ENCODE data around the gene MYBPC2. TPM values are rescaled to one million over a fixed set of nuclear protein-coding genes. Genes with fewer than 3 reads are reported as not detected.
A peak's percentile ranks its signal among the peaks of the same experiment; 100 is the strongest.

MYBPC2 gene
- total RNA-seq, 1 experiment from 2014 or later = not detected

- DNase-seq (ENCODE audit: extremely low read depth, low read depth) = no peak
Measured at GRCh38 chr19:50406829-50407228, 25.9 kb upstream of the MYBPC2 start.

- no peak for DNase-seq (ENCODE audit: extremely low read depth, low read depth)
Measured at GRCh38 chr19:50409347-50409746, 23.3 kb upstream of the MYBPC2 start.

- no peak for DNase-seq (ENCODE audit: extremely low read depth, low read depth)
Measured at GRCh38 chr19:50410109-50410508, 22.6 kb upstream of the MYBPC2 start.

DNA sequence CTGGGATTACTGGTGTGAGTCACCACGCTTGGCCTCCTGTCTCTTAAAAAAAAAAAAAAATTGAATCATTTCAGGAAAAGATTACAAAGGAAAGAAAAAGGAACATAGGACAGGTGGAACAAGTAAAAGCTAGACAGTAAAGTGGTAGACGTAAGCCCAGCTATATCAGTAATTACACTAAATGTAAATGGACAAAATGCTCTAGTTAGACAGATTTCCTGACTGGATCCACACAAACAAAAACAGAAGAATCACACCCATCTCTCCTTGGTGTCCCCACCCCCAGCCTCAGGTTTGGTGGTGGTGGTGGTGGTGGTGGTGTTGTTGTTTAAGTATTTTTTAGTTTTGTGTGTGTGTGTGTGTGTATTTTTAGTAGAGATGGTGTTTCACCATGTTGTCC, 20.3 kb upstream of the MYBPC2 start:
- no peak for DNase-seq (ENCODE audit: extremely low read depth, low read depth)

- DNase-seq (ENCODE audit: extremely low read depth, low read depth) = no peak
Measured at GRCh38 chr19:50413096-50413495, 19.6 kb upstream of the MYBPC2 start.

DNA sequence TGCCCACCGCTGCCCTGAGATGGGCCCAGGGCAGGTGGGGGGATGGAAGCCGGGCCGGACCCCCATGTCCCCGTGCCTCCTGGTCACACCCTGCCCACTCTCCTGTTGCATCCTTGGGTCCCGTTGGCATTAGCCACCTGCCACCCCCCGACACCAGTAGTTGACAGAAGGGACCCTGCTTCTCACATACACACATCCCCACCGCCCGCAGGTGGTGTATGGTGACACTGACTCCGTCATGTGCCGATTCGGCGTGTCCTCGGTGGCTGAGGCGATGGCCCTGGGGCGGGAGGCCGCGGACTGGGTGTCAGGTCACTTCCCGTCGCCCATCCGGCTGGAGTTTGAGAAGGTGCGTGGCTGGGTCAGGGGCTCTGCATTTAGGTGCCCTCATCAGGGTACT, 19.2 kb upstream of the MYBPC2 start:
- no peak for DNase-seq (ENCODE audit: extremely low read depth, low read depth)

- peak; percentile 38 for DNase-seq (ENCODE audit: extremely low read depth, low read depth)
Measured at GRCh38 chr19:50414864-50415660, 17.6 kb upstream of the MYBPC2 start.

DNA sequence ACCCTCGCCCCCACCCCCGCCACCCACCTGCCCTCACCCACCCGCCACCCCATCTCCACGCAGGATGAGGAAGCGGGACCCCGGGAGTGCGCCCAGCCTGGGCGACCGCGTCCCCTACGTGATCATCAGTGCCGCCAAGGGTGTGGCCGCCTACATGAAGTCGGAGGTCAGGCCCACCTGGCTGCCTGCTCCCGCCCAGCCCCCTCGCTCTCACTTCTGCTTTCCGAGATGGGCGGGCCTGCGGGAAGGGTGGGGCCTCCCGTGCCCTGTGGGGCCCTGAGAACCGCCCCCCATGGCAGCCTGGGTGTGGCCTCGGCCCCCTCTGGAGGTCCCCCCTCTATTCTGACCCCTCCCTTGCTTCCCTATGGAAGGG, 17.0 kb upstream of the MYBPC2 start:
- no peak for DNase-seq (ENCODE audit: extremely low read depth, low read depth)

- no peak for DNase-seq (ENCODE audit: extremely low read depth, low read depth)
Measured at GRCh38 chr19:50416034-50416977, 16.4 kb upstream of the MYBPC2 start.

DNA sequence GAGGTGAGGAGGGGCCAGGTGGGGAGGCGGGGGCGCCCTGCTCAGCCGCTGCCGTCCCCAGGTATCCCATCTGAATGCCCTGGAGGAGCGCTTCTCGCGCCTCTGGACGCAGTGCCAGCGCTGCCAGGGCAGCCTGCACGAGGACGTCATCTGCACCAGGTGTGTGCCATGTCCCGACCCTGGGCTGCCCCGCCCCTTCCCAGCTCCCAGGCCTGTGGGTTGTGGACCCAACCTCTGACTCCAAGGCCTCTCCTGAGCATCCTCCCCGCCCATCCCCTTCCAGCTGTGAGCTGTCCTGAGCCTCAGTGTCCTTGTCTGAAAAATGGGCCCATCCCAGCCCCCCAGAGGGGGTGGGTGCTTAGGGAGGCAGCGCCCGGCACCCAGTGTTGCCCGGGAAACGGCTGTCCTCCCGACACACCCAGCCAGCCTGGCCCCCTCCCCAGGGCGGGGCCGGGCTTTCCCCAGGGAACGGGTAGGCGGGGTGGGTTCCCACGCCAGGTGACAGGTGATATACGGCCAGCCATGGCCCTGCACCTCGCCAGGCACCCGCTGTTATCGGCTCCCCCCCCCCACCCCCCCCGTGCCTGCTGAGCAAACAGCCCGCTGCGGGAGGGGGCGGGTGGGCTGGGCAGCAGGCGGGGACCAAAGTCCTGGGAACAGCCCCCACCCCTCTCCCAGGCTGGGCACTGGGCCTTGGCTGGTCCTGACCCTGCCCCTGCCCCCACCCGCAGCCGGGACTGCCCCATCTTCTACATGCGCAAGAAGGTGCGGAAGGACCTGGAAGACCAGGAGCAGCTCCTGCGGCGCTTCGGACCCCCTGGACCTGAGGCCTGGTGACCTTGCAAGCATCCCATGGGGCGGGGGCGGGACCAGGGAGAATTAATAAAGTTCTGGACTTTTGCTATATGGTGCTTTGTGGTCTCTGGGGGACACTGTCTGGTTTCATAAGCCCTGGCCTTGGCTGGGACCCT, 15.3 kb upstream of the MYBPC2 start:
- DNase-seq (ENCODE audit: extremely low read depth, low read depth) = no peak

GRCh38 chr19:50418176-50419021, 14.3 kb upstream of the MYBPC2 start, which contains the start of gene SPIB:
Gene SPIB, plus strand, starts transcription at chr19:50418938. Its CDS starts 25 bp downstream, at chr19:50418963.
- DNase-seq (ENCODE audit: extremely low read depth, low read depth) = no peak

GRCh38 chr19:50419022-50419579, 13.6 kb upstream of the MYBPC2 start:
- DNase-seq (ENCODE audit: extremely low read depth, low read depth) = no peak

GRCh38 chr19:50419580-50420035, 13.1 kb upstream of the MYBPC2 start:
- no peak for DNase-seq (ENCODE audit: extremely low read depth, low read depth)

DNA sequence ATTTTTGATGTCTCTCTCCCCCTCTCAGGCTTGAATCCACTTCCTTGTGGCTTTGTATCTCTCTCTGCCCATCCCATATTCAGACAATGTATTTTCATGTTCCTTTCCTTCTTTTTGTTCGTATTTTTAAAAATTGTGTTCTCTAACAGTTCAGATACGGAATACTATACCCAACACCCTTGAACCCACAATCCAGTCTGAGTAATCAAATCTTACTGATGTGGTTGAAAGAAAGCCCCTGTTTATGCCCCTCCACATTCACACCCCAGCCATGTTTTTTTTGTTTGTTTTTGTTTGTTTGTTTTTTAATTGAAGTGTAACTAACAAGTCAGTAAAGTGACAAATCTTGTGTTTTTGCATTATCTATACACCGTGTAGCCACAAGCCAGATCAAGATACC, 12.6 kb upstream of the MYBPC2 start:
- DNase-seq (ENCODE audit: extremely low read depth, low read depth) = no peak

- DNase-seq (ENCODE audit: extremely low read depth, low read depth) = no peak
Measured at GRCh38 chr19:50420808-50421207, 11.9 kb upstream of the MYBPC2 start.

DNA sequence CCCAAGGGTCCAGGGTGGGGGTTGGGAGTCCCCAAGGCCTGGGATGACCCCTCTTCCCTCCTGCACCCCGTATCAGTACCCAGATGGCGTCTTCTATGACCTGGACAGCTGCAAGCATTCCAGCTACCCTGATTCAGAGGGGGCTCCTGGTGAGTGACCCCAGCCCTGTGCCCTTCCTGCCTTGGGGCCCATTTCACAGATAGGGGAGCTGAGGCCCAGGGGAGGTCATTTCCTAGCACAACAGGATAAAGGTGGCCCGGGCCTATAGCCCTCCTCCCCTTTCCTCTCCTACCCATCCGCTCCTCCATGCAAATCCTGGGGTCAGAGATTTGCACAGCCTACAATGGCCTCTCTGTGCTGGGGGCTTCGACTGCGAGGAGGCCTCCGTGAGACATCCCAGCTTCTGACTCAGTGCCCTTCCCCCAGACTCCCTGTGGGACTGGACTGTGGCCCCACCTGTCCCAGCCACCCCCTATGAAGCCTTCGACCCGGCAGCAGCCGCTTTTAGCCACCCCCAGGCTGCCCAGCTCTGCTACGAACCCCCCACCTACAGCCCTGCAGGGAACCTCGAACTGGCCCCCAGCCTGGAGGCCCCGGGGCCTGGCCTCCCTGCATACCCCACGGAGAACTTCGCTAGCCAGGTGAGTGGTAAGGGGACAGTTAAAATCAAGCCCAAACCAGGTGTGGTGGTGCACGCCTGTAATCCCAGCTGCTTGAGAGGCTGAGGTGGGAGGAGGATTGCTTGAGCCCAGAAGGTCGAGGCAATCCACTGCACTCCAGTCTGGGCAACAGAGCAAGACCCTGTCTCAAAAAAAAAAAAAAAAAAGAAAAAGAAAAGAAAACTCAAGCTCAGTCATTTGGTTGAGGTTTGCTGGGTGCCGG, 10.1 kb upstream of the MYBPC2 start:
- no peak for DNase-seq (ENCODE audit: extremely low read depth, low read depth)

- no peak for DNase-seq (ENCODE audit: extremely low read depth, low read depth)
Measured at GRCh38 chr19:50423279-50424113, 9.2 kb upstream of the MYBPC2 start.

Measured in NCI-H460 (cell line).